Right atrium auricular region (tissue), 2 donors: ENCODE results near the gene ZNF804B. TPM values are rescaled to one million over a fixed set of nuclear protein-coding genes. Genes with fewer than 3 reads are reported as not detected.

Source experiments
- DNase-seq: peaks from one replicate; pipeline ENCODE4 v3.0.0-alpha.2; 2019; ENCODE audit warnings: low spot score
- H3K27ac ChIP-seq, 2 donors: fragments of 200-600 bp; sonication (generic); 1 replicate in 1 of 2; 2 replicates in 1 of 2; pipeline ENCODE4 v1.5.1; 2016 to 2019
- H3K27me3 ChIP-seq, 2 donors: fragments of 200-600 bp; sonication (generic); one replicate each; pipeline versions ENCODE4 v1.5.1 to v1.6.0; 2017 to 2019
- H3K36me3 ChIP-seq: fragments of 200-600 bp; sonication (generic); one replicate; pipeline ENCODE4 v1.5.1; 2016
- H3K4me1 ChIP-seq, 2 donors: fragments of 200-600 bp; sonication (generic); one replicate each; pipeline versions ENCODE4 v1.5.1 to v1.6.0; 2017 to 2019
- H3K4me3 ChIP-seq, 2 donors: fragments of 200-600 bp; sonication (generic); 1 replicate in 1 of 2; 2 replicates in 1 of 2; pipeline ENCODE4 v1.5.1; 2017 to 2019; ENCODE audit warnings: mild to moderate bottlenecking in 1 of 2, moderate library complexity in 1 of 2
- H3K9me3 ChIP-seq, 2 donors: fragments of 200-600 bp; sonication (generic); one replicate each; pipeline ENCODE4 v1.5.1; 2019
- total RNA-seq, 2 donors: library from RNA; depleted of rRNA; stranded (reverse); fragments of >200 nt; gene quantifications; one replicate each; pipeline ENCODE4 v1.1.0, GENCODE V29; 2016
- TF ChIP-seq, protein P1 (sequence below), 2 donors: fragments of 200-600 bp; sonication (generic); IDR thresholded peaks; one replicate each; pipeline ENCODE4 v1.5.1; 2019; ENCODE audit warnings: antibody characterized with exemption in 2 of 2

Gene ZNF804B
- total RNA-seq, 2 donors from 2014 or later, result 0.20 to 0.26 TPM

DNA sequence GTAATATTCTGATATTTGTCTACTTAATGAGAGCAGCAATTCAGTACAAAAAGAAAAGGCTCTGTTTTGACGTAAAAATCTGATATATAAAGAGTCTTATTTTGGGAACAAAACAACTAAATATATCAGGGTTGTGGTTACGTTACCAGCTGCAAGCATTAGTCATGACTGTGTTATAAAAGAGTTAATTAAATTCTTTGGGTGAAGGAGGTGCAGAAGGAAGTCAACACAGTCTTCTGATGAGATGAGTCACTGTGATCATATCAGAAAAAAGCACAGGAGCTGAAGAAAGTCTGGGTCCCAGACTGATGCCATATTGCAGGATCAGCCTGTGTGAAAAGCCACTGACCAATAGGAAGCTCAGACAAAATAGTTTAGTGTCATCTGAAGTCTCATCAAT is 270.4 kb downstream of the ZNF804B start:
- Histone ChIP-seq H3K27me3 (no peaks in the 10 kb centered on the region), H3K27ac (no peak overlapping the region), H3K9me3 (no peaks in the 10 kb centered on the region), H3K4me1 (no peaks in the 10 kb centered on the region), H3K36me3 (no peaks in the 10 kb centered on the region), H3K4me3 (no peak overlapping the region)
- DNase-seq, result no peak
- TF ChIP-seq, protein P1, sequence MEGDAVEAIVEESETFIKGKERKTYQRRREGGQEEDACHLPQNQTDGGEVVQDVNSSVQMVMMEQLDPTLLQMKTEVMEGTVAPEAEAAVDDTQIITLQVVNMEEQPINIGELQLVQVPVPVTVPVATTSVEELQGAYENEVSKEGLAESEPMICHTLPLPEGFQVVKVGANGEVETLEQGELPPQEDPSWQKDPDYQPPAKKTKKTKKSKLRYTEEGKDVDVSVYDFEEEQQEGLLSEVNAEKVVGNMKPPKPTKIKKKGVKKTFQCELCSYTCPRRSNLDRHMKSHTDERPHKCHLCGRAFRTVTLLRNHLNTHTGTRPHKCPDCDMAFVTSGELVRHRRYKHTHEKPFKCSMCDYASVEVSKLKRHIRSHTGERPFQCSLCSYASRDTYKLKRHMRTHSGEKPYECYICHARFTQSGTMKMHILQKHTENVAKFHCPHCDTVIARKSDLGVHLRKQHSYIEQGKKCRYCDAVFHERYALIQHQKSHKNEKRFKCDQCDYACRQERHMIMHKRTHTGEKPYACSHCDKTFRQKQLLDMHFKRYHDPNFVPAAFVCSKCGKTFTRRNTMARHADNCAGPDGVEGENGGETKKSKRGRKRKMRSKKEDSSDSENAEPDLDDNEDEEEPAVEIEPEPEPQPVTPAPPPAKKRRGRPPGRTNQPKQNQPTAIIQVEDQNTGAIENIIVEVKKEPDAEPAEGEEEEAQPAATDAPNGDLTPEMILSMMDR (IDR thresholded peaks at IDR 0.05), result no peak

DNA sequence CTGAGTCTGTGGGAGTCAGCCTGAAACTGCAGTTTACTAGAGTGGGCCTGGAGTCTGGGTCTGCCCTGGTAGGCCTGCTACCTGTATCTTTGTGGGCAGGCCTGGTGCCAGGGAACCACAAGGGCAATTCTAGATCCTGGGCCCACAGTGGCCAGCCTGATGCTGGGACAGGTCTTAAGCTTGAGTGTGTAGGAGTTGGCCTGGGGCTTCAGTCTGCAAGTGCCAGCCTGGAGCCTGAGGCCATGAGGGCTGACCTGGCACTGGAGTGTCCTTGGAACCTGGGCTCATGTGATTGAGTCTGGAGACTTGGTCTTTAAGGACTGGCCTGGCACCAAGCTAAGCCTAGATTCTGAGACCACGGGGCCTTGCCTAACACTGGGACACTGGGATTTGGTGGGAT is 281.7 kb downstream of the ZNF804B start:
- no peak overlapping the region for H3K4me3 ChIP-seq
- H3K9me3 ChIP-seq, result peaks cover 0 to 16% of the 10 kb centered on the region in 2 donors
- H3K4me1 ChIP-seq, result no peaks in the 10 kb centered on the region
- DNase-seq, result no peak
- TF ChIP-seq, protein P1 (IDR thresholded peaks at IDR 0.05), result no peak
- H3K27ac ChIP-seq, result no peak overlapping the region
- no peaks in the 10 kb centered on the region for H3K27me3 ChIP-seq
- H3K36me3 ChIP-seq, result no peaks in the 10 kb centered on the region

DNA sequence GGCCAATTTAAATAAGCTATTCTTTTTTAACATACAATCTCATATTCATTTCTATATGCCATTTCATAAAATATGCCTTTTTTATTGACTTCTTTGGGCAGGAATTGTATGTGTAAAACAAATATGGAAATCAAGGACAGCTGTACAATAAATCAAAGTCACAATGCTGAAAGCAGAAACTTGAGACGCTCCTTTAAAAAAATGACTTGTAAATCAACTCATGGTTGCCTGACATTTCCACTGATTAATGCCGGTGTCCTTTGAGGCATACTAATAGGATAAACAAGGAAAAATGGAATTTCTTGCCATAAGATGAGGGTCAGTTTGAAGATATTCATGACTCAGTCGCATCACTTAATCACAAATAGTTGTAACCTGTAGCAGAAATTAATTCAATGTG is 283.4 kb downstream of the ZNF804B start:
- Histone ChIP-seq H3K27ac (no peak overlapping the region), H3K9me3 (peaks cover 0 to 16% of the 10 kb centered on the region in 2 donors), H3K4me1 (no peaks in the 10 kb centered on the region), H3K4me3 (no peak overlapping the region), H3K27me3 (no peaks in the 10 kb centered on the region), H3K36me3 (no peaks in the 10 kb centered on the region)
- TF ChIP-seq, protein P1 (IDR thresholded peaks at IDR 0.05), result no peak
- no peak for DNase-seq

DNA sequence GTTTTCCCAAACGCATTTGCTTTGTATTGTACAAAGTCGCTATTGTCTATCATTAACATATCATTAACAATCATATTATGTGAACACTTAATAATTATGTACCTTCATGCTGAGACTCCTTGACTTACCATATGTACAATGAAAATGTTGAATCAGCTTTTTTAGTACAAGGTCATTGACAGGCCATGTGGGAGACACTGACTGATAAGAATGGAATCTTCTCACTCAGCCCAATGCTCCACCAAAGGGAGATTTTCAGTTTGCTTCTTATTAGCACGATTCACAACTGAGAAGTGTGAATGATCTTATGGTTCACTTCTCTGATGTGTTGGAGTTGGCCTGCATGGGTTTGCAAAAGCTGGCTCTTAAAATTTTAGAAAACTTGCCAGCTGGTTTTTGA is 289.5 kb downstream of the ZNF804B start:
- H3K27ac ChIP-seq, result no peak overlapping the region
- no peaks in the 10 kb centered on the region for H3K9me3 ChIP-seq
- no peaks in the 10 kb centered on the region for H3K4me1 ChIP-seq
- no peaks in the 10 kb centered on the region for H3K27me3 ChIP-seq
- no peak for DNase-seq
- no peak overlapping the region for H3K4me3 ChIP-seq
- no peaks in the 10 kb centered on the region for H3K36me3 ChIP-seq
- TF ChIP-seq, protein P1 (IDR thresholded peaks at IDR 0.05), result no peak

DNA sequence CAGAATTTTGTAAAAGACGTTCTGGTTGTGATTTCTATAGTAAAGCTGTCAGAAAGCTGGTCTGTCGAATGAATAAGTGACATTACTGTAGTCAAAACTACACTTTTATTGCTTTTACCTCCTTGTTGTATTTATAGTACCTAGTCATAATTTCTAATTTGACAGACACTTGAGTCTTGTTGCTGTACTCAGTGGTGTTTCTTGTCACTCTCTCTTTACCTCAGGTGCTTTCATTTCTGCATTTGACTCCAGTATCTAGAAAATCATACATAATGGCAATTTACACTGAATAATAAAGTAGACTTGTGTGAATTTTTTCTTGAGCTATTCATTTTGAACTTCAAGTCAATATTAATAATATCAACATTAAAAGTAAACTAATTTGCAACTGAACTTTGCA is 293.6 kb downstream of the ZNF804B start:
- H3K4me1 ChIP-seq, result no peaks in the 10 kb centered on the region
- no peak overlapping the region for H3K27ac ChIP-seq
- H3K36me3 ChIP-seq, result no peaks in the 10 kb centered on the region
- TF ChIP-seq, protein P1 (IDR thresholded peaks at IDR 0.05), result no peak
- no peak overlapping the region for H3K4me3 ChIP-seq
- no peak for DNase-seq
- no peaks in the 10 kb centered on the region for H3K27me3 ChIP-seq
- H3K9me3 ChIP-seq, result no peaks in the 10 kb centered on the region

DNA sequence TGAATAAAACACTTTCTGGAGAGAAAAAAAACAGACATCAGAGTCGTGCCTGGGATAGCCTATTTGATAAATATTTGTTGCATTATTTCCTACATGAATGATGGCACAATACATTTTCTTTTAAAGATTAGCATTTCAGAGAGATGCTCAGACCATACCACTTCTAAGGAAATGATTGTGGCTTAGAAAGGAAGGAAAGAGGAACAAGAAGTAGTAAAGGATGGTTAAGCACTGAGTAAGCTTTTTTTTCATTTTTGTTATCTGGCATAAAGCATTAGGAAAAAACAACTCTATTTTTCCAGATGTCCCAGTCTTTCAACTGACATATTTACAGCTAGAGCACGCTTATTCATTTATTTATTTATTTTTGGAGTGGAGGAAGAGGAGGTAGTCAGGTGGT is 294.9 kb downstream of the ZNF804B start:
- Histone ChIP-seq H3K4me1 (no peaks in the 10 kb centered on the region), H3K27ac (no peak overlapping the region), H3K4me3 (no peak overlapping the region), H3K36me3 (no peaks in the 10 kb centered on the region), H3K27me3 (no peaks in the 10 kb centered on the region), H3K9me3 (no peaks in the 10 kb centered on the region)
- no peak for DNase-seq
- TF ChIP-seq, protein P1 (IDR thresholded peaks at IDR 0.05), result no peak
